Colonic mucosa (tissue), 4 donors: ENCODE measurements around the gene HNRNPU. TPM values are rescaled to one million over a fixed set of nuclear protein-coding genes. Genes with fewer than 3 reads are reported as not detected.

Experiments
- DNase-seq: peaks from one replicate; pipeline ENCODE4 v3.0.0-alpha.2; 2020
- H3K27ac ChIP-seq: fragments of 200-600 bp; one replicate; pipeline ENCODE4 v1.8.0; 2021
- H3K27me3 ChIP-seq: fragments of 200-600 bp; one replicate; pipeline ENCODE4 v1.8.0; 2021
- H3K36me3 ChIP-seq: fragments of 200-600 bp; one replicate; pipeline ENCODE4 v1.8.0; 2021
- H3K4me1 ChIP-seq: fragments of 200-600 bp; one replicate; pipeline ENCODE4 v1.8.0; 2021; ENCODE audit warnings: mild to moderate bottlenecking
- H3K4me3 ChIP-seq: fragments of 200-600 bp; one replicate; pipeline ENCODE4 v1.8.0; 2021
- H3K9ac ChIP-seq, 2 donors: one replicate each; pipeline ENCODE4 v1.7.0; 2013; ENCODE audit warnings: control low read depth in 2 of 2, low read depth in 2 of 2, low read length in 2 of 2
- H3K9me3 ChIP-seq: fragments of 200-600 bp; one replicate; pipeline ENCODE4 v1.8.0; 2021
- CTCF ChIP-seq: fragments of 200-600 bp; IDR thresholded peaks from one replicate; pipeline ENCODE4 v1.8.0; 2022; ENCODE audit warnings: antibody characterized with exemption, mild to moderate bottlenecking
- intact Hi-C: fragments of 100-400 bp; cut with DNase I; formaldehyde crosslinking; loops from one replicate; pipeline ENCODE4 v1.14.1; 2022
- total RNA-seq, 2 donors: library from RNA; stranded (reverse); fragmentation: NEBNext Ultra II Directional in 1 of 2; extraction: Animal tissue kit (Norgen Biotek cat#: 25700) in 1 of 2; gene quantifications; one replicate each; pipeline ENCODE4 v1.2.1, GENCODE V29; 2021
- donor health status: healthy.
- donor health status: DM: no; HTN: no; CAD: no.
- donor health status: DM: no; HTN: no; CAD: no.

HNRNPU gene
- total RNA-seq, 2 donors from 2014 or later: 218 to 370 TPM

- Histone ChIP-seq H3K27me3 (no peaks in the 10 kb centered on the region), H3K9me3 (no peaks in the 10 kb centered on the region), H3K9ac (peak overlapping the region; percentile 47 to 94), H3K4me1 (peaks cover 13% of the 10 kb centered on the region), H3K36me3 (peaks cover 10% of the 10 kb centered on the region), H3K27ac (peak overlapping the region; percentile 100), H3K4me3 (peak overlapping the region; percentile 90)
- intact Hi-C loops: loop anchor here (10.0 kb wide), 1 partner anchor 182 kb away; no protein-coding TSS in a partner anchor
- DNase-seq: no peak
- no peak for TF ChIP-seq CTCF
Measured at GRCh38 chr1:244862354-244862698, 2.0 kb downstream of the HNRNPU start.

- Histone ChIP-seq H3K9ac (peak overlapping the region in 1 of 2 donors; percentile 28), H3K4me1 (peaks cover 13% of the 10 kb centered on the region), H3K36me3 (peaks cover 17% of the 10 kb centered on the region), H3K27ac (peak overlapping the region; percentile 100), H3K27me3 (no peaks in the 10 kb centered on the region), H3K4me3 (peak overlapping the region; percentile 90), H3K9me3 (no peaks in the 10 kb centered on the region)
- no peak for TF ChIP-seq CTCF
- DNase-seq: no peak
- intact Hi-C loops: loop anchor here (10.0 kb wide), 1 partner anchor 183 kb away; no protein-coding TSS in a partner anchor
Measured at GRCh38 chr1:244861683-244862082, 2.7 kb downstream of the HNRNPU start.

- Histone ChIP-seq H3K4me3 (peak overlapping the region; percentile 90), H3K9ac (peak overlapping the region in 1 of 2 donors; percentile 28), H3K9me3 (no peaks in the 10 kb centered on the region), H3K36me3 (peaks cover 23% of the 10 kb centered on the region), H3K4me1 (peaks cover 13% of the 10 kb centered on the region), H3K27me3 (no peaks in the 10 kb centered on the region), H3K27ac (peak overlapping the region; percentile 21)
- no peak for TF ChIP-seq CTCF
- intact Hi-C loops: loop anchor here (10.0 kb wide), 1 partner anchor 184 kb away; no protein-coding TSS in a partner anchor
- no peak for DNase-seq
Measured at GRCh38 chr1:244860914-244861610, 3.3 kb downstream of the HNRNPU start.

GRCh38 chr1:244860078-244860477 is 4.3 kb downstream of the HNRNPU start:
- intact Hi-C loops: loop anchor here (10.0 kb wide), 1 partner anchor 185 kb away; no protein-coding TSS in a partner anchor
- Histone ChIP-seq H3K27ac (no peak overlapping the region), H3K9ac (no peak overlapping the region), H3K4me1 (peaks cover 12% of the 10 kb centered on the region), H3K4me3 (no peak overlapping the region), H3K36me3 (peaks cover 24% of the 10 kb centered on the region), H3K9me3 (no peaks in the 10 kb centered on the region), H3K27me3 (no peaks in the 10 kb centered on the region)
- TF ChIP-seq CTCF: no peak
- DNase-seq: no peak

- intact Hi-C loops: no loop called here
- Histone ChIP-seq H3K4me3 (no peak overlapping the region), H3K27me3 (no peaks in the 10 kb centered on the region), H3K4me1 (peaks cover 11% of the 10 kb centered on the region), H3K36me3 (peaks cover 24% of the 10 kb centered on the region), H3K9ac (no peak overlapping the region), H3K27ac (no peak overlapping the region), H3K9me3 (no peaks in the 10 kb centered on the region)
- no peak for TF ChIP-seq CTCF
- no peak for DNase-seq
Measured at GRCh38 chr1:244858357-244858756, 6.0 kb downstream of the HNRNPU start.
